GM18511 (cell line): Measurements from ENCODE around the gene FBXO39.
"Not testable (repeated sequence)": the region's sequence is repeated elsewhere in the genome, so short reads cannot be mapped to it uniquely, and the experiment has no call there.

ENCODE experiments used
- ATAC-seq: cut with Tn5 transposase; IDR thresholded peaks from one replicate; pipeline ENCODE4 v1.9.1; 2021; ENCODE audit warnings: mild to moderate bottlenecking, moderate library complexity; ENCODE audit not compliant: unreplicated experiment

Gene FBXO39

DNA sequence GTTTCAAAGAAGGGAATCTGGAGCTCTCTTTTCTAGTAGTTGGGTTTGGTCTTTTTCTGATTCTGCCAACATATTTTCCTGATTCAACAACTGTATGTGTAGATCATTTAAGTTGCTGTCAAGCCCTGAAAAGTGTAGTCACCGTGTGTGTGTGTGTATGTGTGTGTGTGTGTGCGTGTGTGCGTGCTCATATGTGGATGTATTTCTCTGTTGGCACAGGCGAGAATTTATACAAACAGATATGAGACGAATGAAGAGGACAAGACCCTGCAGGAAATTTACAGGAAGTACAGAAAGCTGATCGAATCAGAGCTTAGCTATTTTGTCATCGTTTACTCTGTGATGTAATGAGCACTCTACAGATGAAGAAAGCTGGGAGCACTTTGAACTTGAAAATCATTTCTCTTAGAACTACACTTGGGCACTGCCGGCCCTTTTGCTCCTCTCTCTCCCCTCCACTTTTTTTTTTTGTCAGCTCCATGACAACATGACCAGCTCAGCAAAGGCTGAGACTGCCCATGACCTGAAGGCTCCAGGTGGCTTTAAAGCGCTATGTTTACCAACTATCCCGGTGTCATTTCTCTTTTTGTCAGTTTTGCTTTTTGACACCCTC is 11.2 kb downstream of the FBXO39 start:
- no peak for ATAC-seq

DNA sequence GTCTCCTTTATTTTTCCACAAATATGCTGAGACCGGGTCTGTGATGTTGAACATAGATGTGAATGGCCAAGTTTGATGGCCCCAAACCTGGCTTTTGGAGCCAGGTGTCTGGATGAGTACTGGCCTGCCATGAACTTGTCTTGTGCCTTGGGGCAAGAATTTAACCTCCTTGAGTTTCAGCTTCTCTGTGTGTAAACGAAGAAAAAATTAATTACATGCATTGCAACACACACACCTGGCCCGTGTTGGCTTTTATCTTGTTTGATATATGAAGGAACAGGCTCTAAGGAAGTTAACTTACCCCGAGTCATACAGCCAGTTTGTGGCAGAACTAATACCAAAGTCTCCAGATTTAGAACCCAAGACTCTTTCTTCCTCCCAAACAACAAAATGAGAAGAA is 13.1 kb downstream of the FBXO39 start:
- ATAC-seq = no peak

DNA sequence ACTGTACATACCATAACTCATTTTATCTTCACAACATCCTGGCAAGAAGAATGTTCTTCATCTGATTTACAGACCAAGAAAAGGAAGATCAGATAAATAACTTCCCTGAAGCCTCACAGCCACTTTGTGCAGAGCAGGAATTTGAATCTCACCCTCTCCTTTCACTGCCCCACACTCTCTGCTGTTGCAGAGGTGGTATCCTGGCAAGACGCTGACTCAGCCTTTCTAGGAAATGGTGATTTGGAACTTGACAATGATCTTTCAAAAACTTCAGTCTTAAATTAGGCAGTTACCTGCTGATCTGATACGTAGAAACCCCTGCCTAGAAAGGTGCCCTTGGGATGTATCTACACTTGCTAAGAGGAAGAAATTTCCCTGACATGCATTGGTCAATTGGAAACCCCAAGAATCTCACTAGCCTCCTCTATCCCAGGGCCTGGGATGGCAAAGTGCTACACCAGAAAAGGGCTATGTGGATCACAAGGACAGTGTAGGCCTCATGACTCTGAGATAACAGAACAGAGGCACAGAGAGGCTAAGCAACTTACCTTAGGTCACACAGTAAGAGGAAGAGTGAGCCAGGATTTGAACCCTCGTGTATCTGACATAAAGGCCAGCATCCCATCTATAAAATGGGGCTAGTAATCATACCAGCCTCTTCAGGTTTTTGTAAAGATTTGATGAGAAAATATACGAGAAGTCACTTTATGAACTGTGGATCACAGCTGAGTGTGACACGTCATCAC is 17.9 kb downstream of the FBXO39 start:
- ATAC-seq = no peak

DNA sequence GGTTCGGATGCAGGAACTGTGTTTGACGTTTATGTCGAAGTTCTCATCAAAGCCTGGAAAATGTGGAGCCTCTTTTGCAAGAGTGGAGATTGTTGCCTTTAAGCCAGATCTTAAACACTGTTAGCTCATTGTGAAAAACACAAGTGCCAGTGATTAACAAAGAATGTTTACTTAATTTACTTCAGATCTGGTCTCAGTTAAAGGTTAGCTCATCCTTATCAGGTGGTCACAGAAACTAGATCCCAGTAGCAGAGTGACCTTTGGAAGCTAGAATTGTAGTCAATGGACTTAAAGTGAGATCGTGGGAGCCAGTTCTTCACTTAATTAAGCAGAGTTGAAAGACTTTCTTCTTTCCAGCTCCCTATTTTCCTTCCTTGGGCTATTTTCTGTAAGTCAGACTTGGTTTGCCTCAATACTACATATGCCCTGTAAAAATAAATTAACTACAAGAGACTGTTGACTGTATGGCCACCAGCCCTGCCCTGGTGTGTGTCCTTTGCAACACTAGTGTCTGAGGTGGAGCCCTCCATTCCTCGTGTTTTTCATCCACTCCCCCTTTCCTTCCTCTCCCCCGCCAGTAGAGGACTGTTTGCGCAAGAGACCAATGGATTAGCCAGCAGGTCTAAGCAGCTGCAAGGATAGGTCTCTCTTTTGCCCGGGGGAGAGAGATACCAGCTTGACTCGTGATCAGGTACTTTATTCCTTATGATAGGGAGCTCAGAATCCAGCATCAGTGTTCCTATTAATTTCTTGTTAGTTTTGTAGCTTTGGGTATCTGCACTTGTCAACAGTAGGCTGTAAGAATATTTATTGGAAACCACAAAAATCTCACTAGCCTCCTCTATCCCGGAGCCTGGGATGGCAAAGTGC is 20.2 kb downstream of the FBXO39 start:
- no peak for ATAC-seq

DNA sequence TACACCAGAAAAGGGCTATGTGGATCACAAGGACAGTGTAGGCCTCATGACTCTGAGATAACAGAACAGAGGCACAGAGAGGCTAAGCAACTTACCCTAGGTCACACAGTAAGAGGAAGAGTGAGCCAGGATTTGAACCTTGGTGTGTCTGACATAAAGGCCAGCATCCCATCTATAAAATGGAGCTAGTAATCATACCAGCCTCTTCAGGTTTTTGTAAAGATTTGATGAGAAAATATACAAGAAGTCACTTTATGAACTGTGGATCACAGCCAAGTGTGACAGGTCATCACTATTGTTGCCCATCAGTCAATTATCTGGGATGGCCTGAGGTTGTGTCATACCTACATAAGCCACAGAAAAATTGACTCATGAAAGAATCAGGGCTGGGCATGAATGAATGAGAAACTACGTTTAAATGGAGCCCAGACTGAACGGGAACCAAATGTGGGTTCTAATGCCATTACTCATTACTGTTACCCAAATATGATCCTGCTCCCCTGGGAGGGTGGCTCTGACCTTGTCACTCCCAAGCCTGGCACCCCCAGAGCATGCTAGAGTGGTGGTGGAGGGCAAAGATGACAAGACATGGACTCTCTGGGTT is 21.0 kb downstream of the FBXO39 start:
- no peak for ATAC-seq

DNA sequence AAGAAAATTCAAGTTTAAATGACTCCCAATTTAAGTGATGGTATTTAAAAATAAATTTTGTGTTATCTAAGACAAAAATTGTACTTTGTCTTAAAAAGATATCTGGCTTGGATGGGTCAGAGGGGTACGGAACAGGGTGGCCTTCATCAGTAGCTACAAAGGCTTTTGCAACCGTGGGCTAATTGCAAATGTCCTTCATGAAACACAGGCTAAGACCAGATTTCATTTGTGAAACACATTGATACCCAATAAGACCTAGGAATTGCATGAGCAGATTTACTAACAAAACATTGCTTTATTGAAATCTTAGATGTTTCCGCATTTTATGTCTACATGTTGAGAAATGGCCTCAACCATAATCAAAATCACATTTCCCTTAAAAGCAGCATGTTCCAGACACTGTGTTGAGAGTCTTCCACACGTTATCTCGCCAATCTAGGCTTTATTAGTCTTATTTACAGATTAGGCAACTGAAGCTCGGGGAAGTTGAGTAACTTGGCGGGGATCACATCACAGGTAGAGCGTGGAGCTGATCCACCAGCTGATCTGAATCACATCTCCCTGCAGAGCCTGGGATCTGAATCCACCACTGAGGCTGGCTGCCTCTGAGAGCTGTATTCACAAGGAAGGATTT is 21.8 kb downstream of the FBXO39 start:
- no peak for ATAC-seq

DNA sequence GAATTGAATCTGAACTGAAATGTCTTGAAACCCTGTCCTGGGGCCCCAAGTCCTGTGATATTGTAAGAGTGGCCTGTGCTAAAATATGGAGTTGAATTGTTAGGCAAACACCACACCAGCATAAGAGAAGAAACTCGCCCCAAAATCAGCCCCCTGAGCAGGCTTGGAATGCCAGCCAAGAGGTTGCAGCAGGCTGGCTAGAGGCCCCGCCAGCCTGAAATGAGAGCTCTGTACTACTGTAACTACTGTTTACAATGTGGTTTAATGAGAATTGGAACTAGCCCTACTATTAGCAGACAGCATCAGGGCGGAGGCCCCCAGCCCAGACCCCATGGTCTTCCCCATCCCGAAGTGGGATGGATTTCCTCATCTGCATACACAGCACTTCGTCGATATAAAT is 23.7 kb downstream of the FBXO39 start:
- no peak for ATAC-seq

DNA sequence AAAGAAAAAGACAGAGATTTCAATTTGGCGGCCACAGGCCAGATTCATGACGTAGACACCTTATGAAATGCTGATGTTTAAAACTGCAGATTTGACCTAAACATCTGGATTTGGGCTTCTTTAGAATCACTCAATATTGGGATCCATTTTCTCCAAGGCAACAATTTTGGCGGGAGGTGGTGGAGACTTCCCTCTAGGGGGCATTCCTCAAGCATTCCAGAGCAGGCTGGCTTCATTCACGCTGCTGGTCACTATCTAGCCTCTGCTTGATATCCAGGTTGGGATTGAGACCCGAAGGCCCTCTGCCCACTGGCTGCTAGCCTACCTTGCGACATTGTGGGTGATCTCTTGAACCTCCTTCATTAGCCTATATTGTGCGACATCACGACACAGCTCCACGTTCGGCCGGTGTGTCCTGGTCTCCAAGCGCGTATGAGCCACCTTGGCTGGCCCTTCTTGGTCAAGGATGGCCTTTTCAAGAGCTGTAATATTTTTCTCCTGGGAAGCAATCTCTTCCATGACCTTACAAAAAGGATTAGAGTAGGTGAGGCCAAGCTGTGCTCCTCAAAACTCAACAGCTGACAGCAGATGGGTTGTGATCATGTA is 24.5 kb downstream of the FBXO39 start:
- no peak for ATAC-seq

DNA sequence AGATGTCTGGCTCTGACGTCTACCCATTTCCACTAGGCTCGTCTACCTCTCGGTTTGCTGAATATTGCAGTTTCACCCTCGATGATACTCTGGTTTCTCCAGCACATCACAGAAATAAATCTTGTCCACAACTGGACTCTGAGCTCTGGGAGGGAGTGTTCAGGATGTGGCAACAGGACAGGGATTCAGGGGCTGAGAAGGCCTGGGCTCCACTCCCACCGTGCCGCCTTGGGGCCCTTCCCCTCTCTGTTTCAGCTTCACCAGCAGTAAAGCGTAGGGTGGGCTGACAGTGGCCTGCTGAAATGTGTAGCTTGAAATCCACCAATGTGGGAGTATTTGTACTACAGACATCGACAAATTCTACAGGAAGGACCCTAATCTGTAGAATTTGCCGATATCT is 35.5 kb downstream of the FBXO39 start:
- no peak for ATAC-seq

DNA sequence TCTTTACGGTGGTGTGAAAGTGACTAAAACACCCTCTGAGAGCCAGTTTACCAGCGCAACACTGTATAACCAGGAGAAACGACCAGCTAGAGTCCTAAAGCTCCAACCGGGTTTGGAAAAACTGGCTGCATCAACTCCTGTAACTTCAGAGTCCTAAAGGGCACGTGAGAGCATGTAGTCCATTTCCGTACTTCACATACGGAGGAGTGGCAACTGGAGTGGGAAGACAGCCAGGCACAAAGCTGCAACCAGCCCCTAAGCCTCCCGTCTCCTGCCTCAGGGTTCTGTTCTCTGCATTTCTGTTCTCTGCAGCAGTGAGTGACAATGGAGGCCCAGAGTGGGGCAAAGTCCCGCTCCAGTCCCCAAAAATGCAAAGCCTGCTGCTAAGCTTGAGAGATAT is 36.3 kb downstream of the FBXO39 start:
- ATAC-seq = no peak

DNA sequence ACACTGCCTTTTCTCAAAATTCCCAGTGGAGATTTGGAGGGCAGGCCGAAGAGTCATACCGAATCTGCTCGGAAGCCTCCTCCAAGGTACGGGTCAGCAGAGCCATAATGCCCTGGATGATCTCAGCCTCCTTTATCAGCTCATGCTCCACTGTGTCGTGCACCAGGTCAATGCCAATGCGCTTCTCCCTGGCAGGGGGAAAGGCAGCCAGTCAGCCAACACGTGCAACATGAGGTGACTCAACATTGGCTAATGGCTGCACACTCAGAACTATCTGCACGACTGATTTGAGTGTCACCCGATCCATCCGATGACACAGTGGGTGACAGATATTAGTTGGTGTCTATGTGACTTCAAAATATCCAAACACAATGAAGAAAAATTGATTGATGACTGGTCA is 39.8 kb downstream of the FBXO39 start:
- no peak for ATAC-seq

DNA sequence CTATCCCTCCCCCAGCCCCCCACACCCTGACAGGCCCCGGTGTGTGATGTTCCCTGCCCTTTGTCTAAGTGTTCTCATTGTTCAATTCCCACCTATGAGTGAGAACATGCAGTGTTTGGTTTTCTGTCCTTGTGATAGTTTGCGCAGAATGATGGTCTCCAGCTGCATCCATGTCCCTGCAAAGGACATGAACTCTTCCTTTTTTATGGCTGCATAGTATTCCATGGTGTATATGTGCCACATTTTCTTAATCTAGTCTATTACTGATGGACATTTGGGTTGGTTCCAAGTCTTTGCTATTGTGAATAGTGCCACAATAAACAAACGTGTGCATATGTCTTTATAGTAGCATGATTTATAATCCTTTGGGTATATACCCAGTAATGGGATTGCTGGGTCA is 40.4 kb downstream of the FBXO39 start:
- not testable (repeated sequence) for ATAC-seq

DNA sequence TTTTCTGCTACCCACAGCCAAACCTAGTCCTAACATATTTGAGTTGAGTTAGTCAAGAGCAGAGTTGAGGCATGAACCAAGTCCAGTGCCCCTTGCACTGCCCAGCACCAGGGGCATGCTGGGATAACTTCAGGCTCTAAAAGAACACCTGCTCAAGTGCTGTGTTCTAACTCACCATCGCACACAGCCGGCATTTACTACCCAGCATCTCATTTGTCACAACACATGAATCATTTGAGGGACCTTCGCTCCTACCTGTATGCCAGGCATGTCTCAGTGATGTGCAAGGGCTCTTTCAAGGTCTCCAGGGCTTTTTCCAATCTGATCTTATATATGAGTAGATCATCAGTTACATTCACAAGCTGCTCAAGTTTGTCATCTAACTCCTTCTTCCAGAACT is 42.9 kb downstream of the FBXO39 start:
- no peak for ATAC-seq

DNA sequence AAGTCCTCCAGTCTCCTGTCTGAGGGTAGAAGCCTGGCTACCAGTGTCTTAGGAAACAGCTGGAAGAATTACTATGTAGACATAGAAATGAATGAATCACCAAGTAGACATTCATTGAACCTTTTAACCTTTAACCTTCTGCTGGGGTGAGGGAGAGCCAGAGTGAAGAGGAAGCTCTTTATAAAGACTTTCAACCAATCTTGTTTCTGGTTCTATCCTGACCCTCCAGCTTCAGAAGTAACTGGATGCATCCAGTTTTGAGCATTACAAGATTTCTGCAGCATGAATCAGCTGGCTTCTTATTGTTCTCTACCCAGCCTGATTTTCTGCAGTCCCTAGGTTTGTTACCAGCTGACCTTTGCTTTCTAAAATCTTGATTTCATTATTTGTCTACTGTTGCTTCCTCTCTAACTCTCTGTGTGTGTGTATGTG is 47.0 kb downstream of the FBXO39 start:
- no peak for ATAC-seq

DNA sequence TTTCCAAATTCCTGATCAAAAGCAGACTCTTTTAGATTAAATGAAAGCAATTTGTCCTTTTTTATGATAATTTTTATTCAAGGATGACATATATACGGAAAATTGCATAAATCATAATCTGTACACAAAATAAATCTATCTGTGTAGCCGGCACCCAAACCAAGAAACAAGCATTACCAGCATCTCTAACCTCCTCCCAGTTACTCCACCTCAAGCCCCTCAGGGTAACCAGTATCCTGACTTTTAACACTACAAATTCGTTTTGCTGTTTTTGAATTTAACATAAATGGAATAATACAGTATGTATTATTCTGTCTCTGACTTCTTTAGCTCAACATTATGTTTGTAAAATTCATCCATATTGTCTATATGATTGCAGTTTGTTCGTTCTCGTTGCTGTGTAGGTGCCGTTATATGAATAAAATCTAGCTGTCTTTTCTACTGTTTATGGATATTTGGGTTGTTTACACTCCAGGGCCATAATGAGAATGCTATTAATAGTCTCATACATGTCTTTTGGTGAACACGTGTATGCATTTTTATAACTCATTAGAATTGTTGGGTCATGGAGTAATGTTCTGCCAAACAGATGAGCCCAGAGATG is 54.5 kb downstream of the FBXO39 start:
- no peak for ATAC-seq

DNA sequence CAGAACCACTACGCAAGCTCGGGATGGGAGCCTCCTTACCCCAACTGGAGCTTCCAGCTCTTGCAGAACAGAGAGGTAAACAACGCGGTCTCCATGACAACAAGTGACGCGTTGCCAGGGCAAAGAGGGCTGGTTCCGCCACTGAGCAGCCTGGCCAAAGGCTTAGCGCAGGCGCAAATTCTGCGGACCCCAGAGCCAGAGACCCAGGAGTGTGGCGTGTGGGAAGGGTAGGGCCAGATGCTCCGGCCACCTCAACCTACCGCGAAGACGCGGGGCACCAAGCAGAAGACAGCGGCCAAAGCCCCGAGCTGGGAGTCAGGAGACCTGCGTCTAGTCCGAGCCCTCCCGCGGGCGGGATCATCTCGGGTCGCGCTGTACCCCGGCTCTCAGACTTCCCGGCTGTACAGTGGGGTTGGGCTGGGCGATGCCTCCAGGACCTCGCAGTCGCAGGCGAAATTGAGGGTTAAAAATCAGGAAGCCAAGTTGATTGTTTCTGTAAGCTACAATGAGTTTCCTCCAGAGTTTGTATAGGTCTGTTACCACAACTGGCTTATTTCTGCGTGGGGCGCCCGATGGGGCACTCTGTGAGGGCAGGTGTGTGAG is 55.7 kb downstream of the FBXO39 start, which contains the start of gene TEKT1:
Gene TEKT1, minus strand, starts transcription at position 69 of the 603 bp plus-strand sequence. CDS start 1,353 bp downstream, outside the sequence.
- no peak for ATAC-seq
